ENCODE results near the gene DDAH1.
"Not testable (repeated sequence)": the region's sequence is repeated elsewhere in the genome, so short reads cannot be mapped to it uniquely, and the experiment has no call there.

DDAH1 gene

GRCh38 chr1:85465099-85465785 is at the start of gene DDAH1:
DDAH1 (minus strand) TSS chr1:85465159; CDS start chr1:85465045, 114 bp downstream.
- peak; percentile 80 for DNase-seq

GRCh38 chr1:85513998-85514397 is 49.0 kb upstream of the DDAH1 start:
- not testable (repeated sequence) for DNase-seq

DNA sequence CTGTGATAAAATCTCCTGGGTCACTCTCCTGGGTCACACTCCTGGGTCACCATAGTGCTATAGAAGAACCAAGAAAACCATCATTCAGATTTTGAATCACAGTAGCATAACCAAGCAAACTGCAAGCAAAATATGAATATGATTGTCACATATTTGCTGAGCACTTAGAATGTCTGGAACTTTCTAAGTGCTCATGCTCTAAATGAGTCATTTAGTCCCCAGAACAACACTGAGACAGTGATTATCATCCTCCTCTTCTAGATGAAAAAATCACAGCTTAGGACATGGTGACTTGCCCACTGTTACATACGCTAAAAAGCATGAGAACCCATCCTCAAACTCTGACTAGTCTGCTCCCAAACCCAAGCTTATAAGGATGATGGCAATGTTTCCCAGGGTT is 39.5 kb upstream of the DDAH1 start:
- no peak for DNase-seq

GRCh38 chr1:85502625-85503083 is 37.7 kb upstream of the DDAH1 start:
- peak; percentile 84 for DNase-seq

DNA sequence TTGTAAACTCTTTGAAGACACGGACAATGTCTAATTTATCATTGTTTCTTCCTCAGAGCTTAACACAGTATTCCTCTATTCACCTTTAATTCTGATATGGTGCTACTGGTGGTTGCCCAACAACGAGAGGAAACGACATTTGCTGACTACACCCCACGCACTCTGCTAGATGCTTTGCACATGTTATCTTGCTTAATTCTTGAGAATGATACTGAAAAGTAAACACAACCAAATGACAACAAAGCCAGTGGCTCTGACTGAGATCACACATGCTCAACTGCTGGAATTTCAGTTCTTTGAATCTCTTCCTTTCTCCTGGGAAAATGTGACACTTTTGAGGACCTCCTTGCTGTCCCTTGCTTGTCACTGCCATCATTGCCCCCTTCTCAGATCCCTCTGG is 37.2 kb upstream of the DDAH1 start:
- DNase-seq: no peak

GRCh38 chr1:85501355-85501898 is 36.5 kb upstream of the DDAH1 start:
- DNase-seq: no peak

GRCh38 chr1:85496941-85497582 is 32.1 kb upstream of the DDAH1 start:
- no peak for DNase-seq

GRCh38 chr1:85495556-85495955 is 30.6 kb upstream of the DDAH1 start:
- peak; percentile 92 for DNase-seq

DNA sequence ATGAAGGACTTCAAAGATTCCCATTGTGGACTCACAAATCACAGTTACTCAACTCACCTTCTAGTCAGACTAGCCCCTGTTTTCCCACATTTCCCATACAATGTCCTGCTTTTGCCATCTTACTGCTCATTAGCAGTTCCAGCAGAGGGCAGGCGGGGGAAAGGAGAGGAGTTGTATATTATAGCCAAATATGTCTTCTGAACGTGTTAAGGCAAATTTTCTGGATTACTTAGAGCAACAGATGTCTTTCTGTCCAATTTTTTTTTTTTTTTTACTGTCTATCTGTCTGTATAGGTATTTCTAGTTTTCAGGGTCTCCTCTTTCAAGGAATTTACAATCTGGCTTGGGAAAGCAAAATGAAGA is 29.9 kb upstream of the DDAH1 start:
- DNase-seq: peak; percentile 44

GRCh38 chr1:85494074-85494903 is 29.3 kb upstream of the DDAH1 start:
- DNase-seq: peak; percentile 82

- DNase-seq: peak; percentile 61
Measured at GRCh38 chr1:85490270-85490985, 25.5 kb upstream of the DDAH1 start.

DNA sequence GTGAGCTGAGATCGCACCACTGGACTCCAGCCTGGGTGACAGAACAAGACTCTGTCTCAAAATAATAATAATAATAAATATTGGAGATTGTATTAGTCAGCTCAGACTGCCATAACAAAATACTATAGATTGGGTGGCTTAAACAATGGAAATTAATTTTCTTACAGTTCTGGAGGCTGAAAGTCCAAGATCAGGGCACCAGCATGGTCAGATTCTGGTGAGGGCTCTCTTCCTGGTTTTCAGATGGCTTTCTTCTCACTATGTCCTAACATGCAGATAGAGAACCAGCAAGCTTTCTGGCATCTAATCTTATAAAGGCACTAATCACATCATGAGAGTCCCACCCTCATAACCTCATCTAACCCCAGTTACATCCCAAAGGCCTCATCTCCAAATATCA is 23.2 kb upstream of the DDAH1 start:
- peak; percentile 49 for DNase-seq

- DNase-seq: no peak
Measured at GRCh38 chr1:85485516-85485915, 20.6 kb upstream of the DDAH1 start.

DNA sequence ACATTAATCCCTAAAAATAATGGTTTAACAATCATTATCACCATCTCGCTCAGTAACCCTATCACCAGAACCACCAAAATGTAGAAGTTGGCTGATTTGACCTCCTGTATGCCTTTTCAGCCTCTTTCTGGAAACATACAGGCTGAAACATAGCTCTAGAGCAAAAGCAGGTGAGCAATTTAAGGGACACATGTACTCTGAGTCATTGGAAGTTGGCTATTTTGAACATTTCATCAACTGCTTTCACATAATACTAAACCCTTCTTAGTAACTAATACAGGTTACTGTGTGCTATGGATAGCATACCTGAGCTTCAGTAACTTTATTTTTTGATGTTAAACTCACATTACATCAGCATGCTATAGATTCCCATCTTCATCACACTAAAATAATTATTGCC is 19.8 kb upstream of the DDAH1 start:
- no peak for DNase-seq

- no peak for DNase-seq
Measured at GRCh38 chr1:85484264-85484663, 19.3 kb upstream of the DDAH1 start.

DNA sequence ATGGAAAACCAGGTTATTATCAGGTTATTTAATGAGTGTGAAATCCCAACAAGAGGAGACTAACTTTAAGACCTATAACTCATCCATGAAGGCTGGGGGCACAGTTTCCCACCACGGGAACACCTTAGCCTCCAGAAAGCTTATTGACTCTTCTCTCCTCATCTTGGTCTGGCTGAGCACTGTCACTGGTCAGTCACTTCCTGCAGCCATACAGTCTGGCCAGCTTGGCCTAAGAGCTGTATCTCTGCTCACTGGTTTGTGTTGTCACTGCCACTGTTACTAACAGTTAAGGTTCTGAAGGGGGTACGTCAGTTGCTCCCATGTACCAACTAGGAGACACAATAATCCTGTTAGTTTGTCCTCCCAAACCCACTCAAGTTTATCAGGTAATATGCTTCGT is 16.7 kb upstream of the DDAH1 start:
- DNase-seq: no peak

- DNase-seq: no peak
Measured at GRCh38 chr1:85480566-85480965, 15.6 kb upstream of the DDAH1 start.

DNA sequence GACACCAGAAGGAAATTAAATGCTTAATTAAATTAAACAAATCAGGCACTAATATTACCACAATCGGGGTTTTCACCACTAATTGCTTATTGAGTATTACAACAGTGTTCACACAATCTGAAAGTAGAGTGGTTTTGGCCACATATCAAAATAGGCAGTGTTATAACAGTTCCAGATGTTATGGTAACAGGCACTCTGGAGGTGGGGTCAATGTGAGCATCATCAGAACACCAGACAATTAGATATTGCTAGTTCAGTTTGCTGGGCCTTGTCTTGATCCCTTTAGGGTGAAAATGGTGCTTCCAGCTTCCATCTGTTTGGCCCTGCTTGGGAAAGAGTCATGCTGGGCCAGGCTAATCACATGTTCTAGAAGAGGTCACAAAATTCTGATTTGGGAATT is 14.5 kb upstream of the DDAH1 start:
- no peak for DNase-seq

DNA sequence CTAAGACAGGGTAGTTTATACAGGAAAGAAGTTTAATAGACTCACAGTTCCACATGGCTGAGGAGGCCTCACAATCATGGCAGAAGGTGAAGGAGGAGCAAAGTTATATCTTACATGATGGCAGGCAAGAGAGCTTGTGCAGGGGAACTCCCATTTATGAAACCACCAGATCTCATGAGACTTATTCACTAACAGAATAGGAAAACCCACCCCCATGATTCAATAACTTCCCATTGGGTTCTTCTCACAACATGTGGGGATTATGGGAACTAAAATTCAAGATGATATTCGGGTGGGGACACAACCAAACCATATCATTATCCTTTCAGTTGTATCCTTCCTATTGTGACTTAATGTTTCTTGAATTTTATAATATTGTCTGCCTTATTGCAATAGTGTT is 13.4 kb upstream of the DDAH1 start:
- no peak for DNase-seq

- DNase-seq: no peak
Measured at GRCh38 chr1:85475055-85475454, 10.1 kb upstream of the DDAH1 start.

- no peak for DNase-seq
Measured at GRCh38 chr1:85473390-85473789, 8.4 kb upstream of the DDAH1 start.

GRCh38 chr1:85471558-85471957 is 6.6 kb upstream of the DDAH1 start:
- no peak for DNase-seq

DNA sequence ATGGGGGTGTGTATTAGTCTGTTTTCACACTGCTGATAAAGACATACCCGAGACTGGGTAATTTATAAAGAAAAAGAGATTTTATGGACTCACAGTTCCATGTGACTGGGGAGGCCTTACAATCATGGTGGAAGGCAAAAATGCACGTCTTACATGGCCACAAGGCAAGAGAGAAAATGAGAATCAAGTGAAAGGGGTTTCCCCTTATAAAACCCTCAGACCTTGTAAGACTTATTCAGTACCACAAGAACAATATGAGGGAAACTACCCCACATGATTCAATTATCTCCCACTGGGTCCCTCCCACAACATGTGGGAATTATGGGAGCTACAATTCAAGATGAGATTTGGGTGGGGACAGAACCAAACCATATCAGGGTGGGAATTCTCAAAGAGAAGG is 5.2 kb upstream of the DDAH1 start:
- not testable (repeated sequence) for DNase-seq

All from NCI-H82 (cell line).